Measurements from ENCODE around the gene PPAT.

- TF ChIP-seq, protein P1, sequence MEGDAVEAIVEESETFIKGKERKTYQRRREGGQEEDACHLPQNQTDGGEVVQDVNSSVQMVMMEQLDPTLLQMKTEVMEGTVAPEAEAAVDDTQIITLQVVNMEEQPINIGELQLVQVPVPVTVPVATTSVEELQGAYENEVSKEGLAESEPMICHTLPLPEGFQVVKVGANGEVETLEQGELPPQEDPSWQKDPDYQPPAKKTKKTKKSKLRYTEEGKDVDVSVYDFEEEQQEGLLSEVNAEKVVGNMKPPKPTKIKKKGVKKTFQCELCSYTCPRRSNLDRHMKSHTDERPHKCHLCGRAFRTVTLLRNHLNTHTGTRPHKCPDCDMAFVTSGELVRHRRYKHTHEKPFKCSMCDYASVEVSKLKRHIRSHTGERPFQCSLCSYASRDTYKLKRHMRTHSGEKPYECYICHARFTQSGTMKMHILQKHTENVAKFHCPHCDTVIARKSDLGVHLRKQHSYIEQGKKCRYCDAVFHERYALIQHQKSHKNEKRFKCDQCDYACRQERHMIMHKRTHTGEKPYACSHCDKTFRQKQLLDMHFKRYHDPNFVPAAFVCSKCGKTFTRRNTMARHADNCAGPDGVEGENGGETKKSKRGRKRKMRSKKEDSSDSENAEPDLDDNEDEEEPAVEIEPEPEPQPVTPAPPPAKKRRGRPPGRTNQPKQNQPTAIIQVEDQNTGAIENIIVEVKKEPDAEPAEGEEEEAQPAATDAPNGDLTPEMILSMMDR (IDR thresholded peaks at IDR 0.05) = no peak
- no peak for TF ChIP-seq POLR2A (IDR thresholded peaks at IDR 0.05)
Measured at GRCh38 chr4:56462157-56462556, 26.7 kb upstream of the PPAT start.

Measured in heart left ventricle (tissue), 13 donors.